GM23248 (cell line): ENCODE data around the gene ATN1.

ENCODE experiments used
- EZH2 ChIP-seq: fragments of 200-600 bp; sonication (generic); IDR thresholded peaks from 2 replicates; pipeline ENCODE4 v1.6.1; 2018; ENCODE audit warnings: antibody characterized with exemption, mild to moderate bottlenecking; ENCODE audit not compliant: insufficient read depth, poor library complexity, severe bottlenecking
- EZH2phosphoT487 ChIP-seq: fragments of 200-600 bp; sonication (generic); IDR thresholded peaks from 2 replicates; pipeline ENCODE4 v1.6.1; 2018; ENCODE audit warnings: antibody characterized with exemption, moderate library complexity, mild to moderate bottlenecking, low read depth; ENCODE audit not compliant: insufficient read depth

GRCh38 chr12:6914947-6915788 lies 12.6 kb upstream of the ATN1 start:
- TF ChIP-seq EZH2 (no peak), EZH2phosphoT487 (no peak)
